HepG2 (cell line): ENCODE results near the gene FLYWCH1. TPM values are rescaled to one million over a fixed set of nuclear protein-coding genes. Genes with fewer than 3 reads are reported as not detected.

Source experiments
- BRD4 ChIP-seq: sonication (generic); formaldehyde crosslinking; IDR thresholded peaks from 2 replicates; pipeline ENCODE4 v1.4.0; 2020; ENCODE audit warnings: missing genetic modification reagents
- CHCHD3 ChIP-seq: sonication (generic); formaldehyde crosslinking; IDR thresholded peaks from 2 replicates; pipeline ENCODE4 v1.8.0; 2022; ENCODE audit warnings: mild to moderate bottlenecking, missing genetic modification reagents, moderate library complexity
- DMAP1 ChIP-seq: IDR thresholded peaks from 2 replicates; pipeline ENCODE4 v1.6.1; 2016
- HES4 ChIP-seq: sonication (generic); formaldehyde crosslinking; IDR thresholded peaks from 2 replicates; pipeline ENCODE4 v1.9.0; 2021; ENCODE audit warnings: mild to moderate bottlenecking, missing genetic modification reagents, borderline replicate concordance
- HIC2 ChIP-seq: sonication (generic); formaldehyde crosslinking; IDR thresholded peaks from 2 replicates; pipeline ENCODE4 v1.9.0; 2022; ENCODE audit warnings: low read depth, missing genetic modification reagents
- HMG20B ChIP-seq: conservative IDR thresholded peaks from 2 replicates; pipeline ENCODE4 v1.6.1; 2016; ENCODE audit warnings: missing genetic modification reagents, missing compliant biosample characterization
- NFKBIZ ChIP-seq: IDR thresholded peaks from 2 replicates; pipeline ENCODE4 v1.6.1; 2018; ENCODE audit warnings: missing genetic modification reagents, missing compliant biosample characterization
- PPARG ChIP-seq: conservative IDR thresholded peaks from 2 replicates; pipeline ENCODE4 v1.6.1; 2016; ENCODE audit warnings: missing biosample characterization, missing genetic modification reagents
- SIN3A ChIP-seq: IDR thresholded peaks from 2 replicates; pipeline ENCODE4 v1.6.1; 2011; ENCODE audit warnings: low read depth, mild to moderate bottlenecking, control low read depth, low read length, borderline replicate concordance
- TFDP2 ChIP-seq: sonication (generic); formaldehyde crosslinking; IDR thresholded peaks from 2 replicates; pipeline ENCODE4 v1.4.0; 2020; ENCODE audit warnings: missing genetic modification reagents
- ZNF362 ChIP-seq: sonication (generic); formaldehyde crosslinking; IDR thresholded peaks from 2 replicates; pipeline ENCODE4 v1.4.0; 2020; ENCODE audit warnings: missing genetic modification reagents, mild to moderate bottlenecking, borderline replicate concordance
- ZNF432 ChIP-seq: sonication (generic); formaldehyde crosslinking; IDR thresholded peaks from 2 replicates; pipeline ENCODE4 v1.5.0; 2020; ENCODE audit warnings: missing genetic modification reagents, mild to moderate bottlenecking, borderline replicate concordance
- ZNF556 ChIP-seq: sonication (generic); formaldehyde crosslinking; IDR thresholded peaks from 2 replicates; pipeline ENCODE4 v1.4.0; 2020; ENCODE audit warnings: mild to moderate bottlenecking, missing genetic modification reagents, borderline replicate concordance
- ZNF570 ChIP-seq: sonication (generic); formaldehyde crosslinking; IDR thresholded peaks from 2 replicates; pipeline ENCODE4 v1.4.0; 2020; ENCODE audit warnings: mild to moderate bottlenecking, missing genetic modification reagents, borderline replicate concordance
- ZNF746 ChIP-seq: sonication (generic); formaldehyde crosslinking; IDR thresholded peaks from 2 replicates; pipeline ENCODE4 v1.8.0; 2022; ENCODE audit warnings: mild to moderate bottlenecking, missing genetic modification reagents
- ZNF768 ChIP-seq: sonication (generic); formaldehyde crosslinking; IDR thresholded peaks from 2 replicates; pipeline ENCODE4 v1.4.0; 2020; ENCODE audit warnings: missing genetic modification reagents
- ZNF776 ChIP-seq: sonication (generic); formaldehyde crosslinking; IDR thresholded peaks from 2 replicates; pipeline ENCODE4 v1.4.0; 2020; ENCODE audit warnings: mild to moderate bottlenecking, missing genetic modification reagents
- polyA plus RNA-seq, 8 experiments: library from polyadenylated mRNA; depleted of rRNA in 3 of 8; stranded (reverse) in 7 of 8; unstranded in 1 of 8; fragments of >200 nt; fragmentation: Illumina TruSeq in 4 of 8; extraction: Trizol in 4 of 8; gene quantifications; 2 replicates each; pipeline versions ENCODE4 v1.2.1 to v1.2.3, GENCODE V29; 2011 to 2016; ENCODE audit warnings: low read depth in 4 of 8, missing spikeins in 1 of 8, mixed read lengths in 1 of 8; ENCODE audit not compliant: insufficient read depth in 1 of 8
- total RNA-seq, 5 experiments: library from RNA; depleted of rRNA; stranded (reverse); fragments of >200 nt; fragmentation: Illumina TruSeq; extraction: Trizol; gene quantifications; 2 replicates each; pipeline ENCODE4 v1.2.3, GENCODE V29; 2016; ENCODE audit warnings: low read depth in 1 of 5
- TF ChIP-seq, protein P1 (sequence below): IDR thresholded peaks from 2 replicates; pipeline ENCODE4 v1.6.1; 2016; ENCODE audit warnings: mild to moderate bottlenecking
- TF ChIP-seq, protein P2 (sequence below): sonication (generic); formaldehyde crosslinking; IDR thresholded peaks from 2 replicates; pipeline ENCODE4 v1.5.0; 2020; ENCODE audit warnings: missing genetic modification reagents, mild to moderate bottlenecking, borderline replicate concordance
- TF ChIP-seq, protein P3 (sequence below): sonication (generic); formaldehyde crosslinking; IDR thresholded peaks from 2 replicates; pipeline ENCODE4 v1.4.0; 2020; ENCODE audit warnings: mild to moderate bottlenecking, missing genetic modification reagents

The FLYWCH1 gene
- total and polyA plus RNA-seq, 2 of the 13 experiments (the other 11 are each of a cell fraction or from before 2014, with no cell fraction given) = 7.3 to 12.4 TPM

DNA sequence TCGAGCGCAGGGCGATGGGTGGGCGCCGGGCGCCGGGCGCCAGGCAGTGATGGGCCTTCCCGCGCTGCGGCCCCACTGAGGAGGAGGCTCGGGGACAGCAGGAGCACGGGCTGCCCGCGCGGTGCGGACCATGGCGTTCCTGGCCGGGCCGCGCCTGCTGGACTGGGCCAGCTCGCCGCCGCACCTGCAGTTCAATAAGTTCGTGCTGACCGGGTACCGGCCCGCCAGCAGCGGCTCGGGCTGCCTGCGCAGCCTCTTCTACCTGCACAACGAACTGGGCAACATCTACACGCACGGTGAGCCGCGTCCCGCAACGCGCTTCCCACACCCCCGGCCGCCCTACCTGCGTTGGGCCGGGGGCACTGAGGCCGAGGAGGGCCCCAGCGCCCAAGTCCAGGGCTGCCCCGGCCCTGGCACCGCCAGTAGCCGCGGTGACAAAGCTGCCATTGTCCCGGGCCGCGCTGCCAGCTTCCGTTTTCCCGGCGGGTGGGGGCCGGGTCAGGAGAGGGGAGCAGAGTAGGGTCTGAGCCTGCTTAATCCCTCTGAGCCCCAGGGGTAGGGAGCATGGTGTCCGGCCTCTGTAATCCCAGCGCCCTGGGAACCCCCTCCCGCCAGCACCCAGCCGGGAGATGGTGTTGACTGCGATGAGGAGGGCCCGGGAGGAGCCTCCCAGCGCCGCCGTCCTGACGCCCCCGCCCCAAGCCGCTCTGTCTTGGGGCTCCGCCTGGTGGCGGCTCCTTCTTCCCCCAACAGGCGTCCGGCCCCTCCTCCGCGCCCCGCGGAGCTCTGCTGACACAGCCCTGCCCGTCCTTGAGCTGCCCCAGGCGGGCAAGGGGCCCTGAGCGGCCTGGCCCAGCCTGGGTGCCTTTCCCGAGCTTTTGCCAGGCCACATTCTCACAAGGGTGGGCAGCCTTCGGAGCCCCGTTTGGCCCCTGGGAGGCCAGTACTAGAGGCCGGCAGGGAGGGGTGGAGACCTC lies 58.1 kb downstream of the FLYWCH1 start (continued):
- TF ChIP-seq, protein P1, sequence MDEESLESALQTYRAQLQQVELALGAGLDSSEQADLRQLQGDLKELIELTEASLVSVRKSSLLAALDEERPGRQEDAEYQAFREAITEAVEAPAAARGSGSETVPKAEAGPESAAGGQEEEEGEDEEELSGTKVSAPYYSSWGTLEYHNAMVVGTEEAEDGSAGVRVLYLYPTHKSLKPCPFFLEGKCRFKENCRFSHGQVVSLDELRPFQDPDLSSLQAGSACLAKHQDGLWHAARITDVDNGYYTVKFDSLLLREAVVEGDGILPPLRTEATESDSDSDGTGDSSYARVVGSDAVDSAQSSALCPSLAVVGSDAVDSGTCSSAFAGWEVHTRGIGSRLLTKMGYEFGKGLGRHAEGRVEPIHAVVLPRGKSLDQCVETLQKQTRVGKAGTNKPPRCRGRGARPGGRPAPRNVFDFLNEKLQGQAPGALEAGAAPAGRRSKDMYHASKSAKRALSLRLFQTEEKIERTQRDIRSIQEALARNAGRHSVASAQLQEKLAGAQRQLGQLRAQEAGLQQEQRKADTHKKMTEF (CRISPR knock-in tag) = peak; percentile 86; the same call in 1 of the 2 replicates
- peak; percentile 88 for TF ChIP-seq HIC2 (CRISPR knock-in tag)
- TF ChIP-seq PPARG = 0 out of 2 replicates have a peak, but pooled peaks have one; percentile 16
- TF ChIP-seq ZNF776 (CRISPR knock-in tag) = peak; percentile 44; the same call in 1 of the 2 replicates
- 0 out of 2 replicates have a peak, but pooled peaks have one; percentile 21 for TF ChIP-seq HMG20B (CRISPR knock-in tag)
- TF ChIP-seq ZNF362 (CRISPR knock-in tag) = 0 out of 2 replicates have a peak, but pooled peaks have one; percentile 0
- TF ChIP-seq TFDP2 = 0 out of 2 replicates have a peak, but pooled peaks have one; percentile 42
- TF ChIP-seq HES4 (CRISPR knock-in tag) = peak; percentile 84
- TF ChIP-seq, protein P2, sequence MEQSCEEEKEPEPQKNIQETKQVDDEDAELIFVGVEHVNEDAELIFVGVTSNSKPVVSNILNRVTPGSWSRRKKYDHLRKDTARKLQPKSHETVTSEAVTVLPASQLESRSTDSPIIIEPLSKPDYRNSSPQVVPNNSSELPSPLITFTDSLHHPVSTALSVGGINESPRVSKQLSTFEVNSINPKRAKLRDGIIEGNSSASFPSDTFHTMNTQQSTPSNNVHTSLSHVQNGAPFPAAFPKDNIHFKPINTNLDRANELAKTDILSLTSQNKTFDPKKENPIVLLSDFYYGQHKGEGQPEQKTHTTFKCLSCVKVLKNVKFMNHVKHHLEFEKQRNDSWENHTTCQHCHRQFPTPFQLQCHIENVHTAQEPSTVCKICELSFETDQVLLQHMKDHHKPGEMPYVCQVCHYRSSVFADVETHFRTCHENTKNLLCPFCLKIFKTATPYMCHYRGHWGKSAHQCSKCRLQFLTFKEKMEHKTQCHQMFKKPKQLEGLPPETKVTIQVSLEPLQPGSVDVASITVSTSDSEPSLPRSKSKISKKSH (CRISPR knock-in tag) = no peak
- TF ChIP-seq SIN3A = 0 out of 2 replicates have a peak, but pooled peaks have one; percentile 27
- TF ChIP-seq ZNF556 (CRISPR knock-in tag) = 0 out of 2 replicates have a peak, but pooled peaks have one; percentile 49
- peak; percentile 36; the same call in 1 of the 2 replicates for TF ChIP-seq NFKBIZ (CRISPR knock-in tag)
- TF ChIP-seq ZNF570 (CRISPR knock-in tag) = no peak
- TF ChIP-seq ZNF768 (CRISPR knock-in tag) = no peak
- 0 out of 2 replicates have a peak, but pooled peaks have one; percentile 69 for TF ChIP-seq ZNF432 (CRISPR knock-in tag)
- no peak for TF ChIP-seq CHCHD3 (CRISPR knock-in tag)
- TF ChIP-seq BRD4 (CRISPR knock-in tag) = peak; percentile 48; the same call in 1 of the 2 replicates
- 0 out of 2 replicates have a peak, but pooled peaks have one; percentile 28 for TF ChIP-seq ZNF746 (CRISPR knock-in tag)
- TF ChIP-seq, protein P3, sequence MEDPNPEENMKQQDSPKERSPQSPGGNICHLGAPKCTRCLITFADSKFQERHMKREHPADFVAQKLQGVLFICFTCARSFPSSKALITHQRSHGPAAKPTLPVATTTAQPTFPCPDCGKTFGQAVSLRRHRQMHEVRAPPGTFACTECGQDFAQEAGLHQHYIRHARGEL (CRISPR knock-in tag) = 0 out of 2 replicates have a peak, but pooled peaks have one; percentile 41
- TF ChIP-seq DMAP1 (CRISPR knock-in tag) = peak; percentile 24; the same call in 1 of the 2 replicates
